Islet precursor cell (in vitro differentiated cells): ENCODE data around the gene ARHGEF5.
"Not testable (repeated sequence)": the region's sequence is repeated elsewhere in the genome, so short reads cannot be mapped to it uniquely, and the experiment has no call there.

ENCODE experiments used
- DNase-seq: peaks from one replicate; pipeline ENCODE4 v3.0.0-alpha.2; 2018

The ARHGEF5 gene

GRCh38 chr7:144355176-144355822 lies at the start of gene ARHGEF5:
Gene ARHGEF5, plus strand, starts transcription at chr7:144355402. Its CDS starts 7,268 bp downstream, at chr7:144362670.
- DNase-seq: not testable (repeated sequence)

GRCh38 chr7:144309702-144310101 lies 45.5 kb upstream of the ARHGEF5 start:
- DNase-seq: not testable (repeated sequence)

GRCh38 chr7:144311218-144311617 lies 44.0 kb upstream of the ARHGEF5 start:
- not testable (repeated sequence) for DNase-seq

GRCh38 chr7:144311872-144312469 lies 43.2 kb upstream of the ARHGEF5 start, which contains the start of gene OR2A1:
Gene OR2A1, plus strand, starts transcription at chr7:144312419. Its CDS starts 5,706 bp downstream, at chr7:144318125.
- DNase-seq: not testable (repeated sequence)

- not testable (repeated sequence) for DNase-seq
Measured at GRCh38 chr7:144317537-144317936, 37.7 kb upstream of the ARHGEF5 start.

GRCh38 chr7:144319547-144319946 lies 35.7 kb upstream of the ARHGEF5 start:
- DNase-seq: not testable (repeated sequence)

GRCh38 chr7:144321677-144322206 lies 33.5 kb upstream of the ARHGEF5 start:
- not testable (repeated sequence) for DNase-seq

- DNase-seq: not testable (repeated sequence)
Measured at GRCh38 chr7:144323359-144323758, 31.8 kb upstream of the ARHGEF5 start.

GRCh38 chr7:144325868-144326267 lies 29.3 kb upstream of the ARHGEF5 start:
- DNase-seq: not testable (repeated sequence)

GRCh38 chr7:144330044-144330443 lies 25.2 kb upstream of the ARHGEF5 start:
- DNase-seq: not testable (repeated sequence)

GRCh38 chr7:144331221-144331995 lies 23.8 kb upstream of the ARHGEF5 start:
- not testable (repeated sequence) for DNase-seq

- DNase-seq: not testable (repeated sequence)
Measured at GRCh38 chr7:144331996-144332288, 23.3 kb upstream of the ARHGEF5 start.

- DNase-seq: not testable (repeated sequence)
Measured at GRCh38 chr7:144348625-144349024, 6.6 kb upstream of the ARHGEF5 start.

- DNase-seq: peak; percentile 47
Measured at GRCh38 chr7:144351667-144352066, 3.5 kb upstream of the ARHGEF5 start.

- DNase-seq: not testable (repeated sequence)
Measured at GRCh38 chr7:144356185-144356584, 983 bp downstream of the ARHGEF5 start.

GRCh38 chr7:144356860-144357259 lies 1.7 kb downstream of the ARHGEF5 start:
- DNase-seq: not testable (repeated sequence)

- DNase-seq: not testable (repeated sequence)
Measured at GRCh38 chr7:144362061-144362460, 6.9 kb downstream of the ARHGEF5 start.

GRCh38 chr7:144365523-144365922 lies 10.3 kb downstream of the ARHGEF5 start:
- not testable (repeated sequence) for DNase-seq

- not testable (repeated sequence) for DNase-seq
Measured at GRCh38 chr7:144367250-144367649, 12.0 kb downstream of the ARHGEF5 start.

- not testable (repeated sequence) for DNase-seq
Measured at GRCh38 chr7:144369221-144369620, 14.0 kb downstream of the ARHGEF5 start.

GRCh38 chr7:144378651-144379050 lies 23.4 kb downstream of the ARHGEF5 start:
- DNase-seq: peak; percentile 51

GRCh38 chr7:144379776-144380384 lies 24.7 kb downstream of the ARHGEF5 start:
- DNase-seq: peak; percentile 44

GRCh38 chr7:144384071-144384470 lies 28.9 kb downstream of the ARHGEF5 start:
- DNase-seq: peak; percentile 81
